Thyroid gland (tissue), 4 donors: ENCODE results near the gene DUSP22. TPM values are rescaled to one million over a fixed set of nuclear protein-coding genes. Genes with fewer than 3 reads are reported as not detected.
"Not testable (repeated sequence)": the region's sequence is repeated elsewhere in the genome, so short reads cannot be mapped to it uniquely, and the experiment has no call there.

ENCODE experiments used
- DNase-seq, 2 donors: peaks; one replicate each; pipeline ENCODE4 v3.0.0-alpha.2; 2019
- H3K27ac ChIP-seq, 3 donors: fragments of 200-600 bp; sonication (generic); 1 replicate in 2 of 3; 2 replicates in 1 of 3; pipeline ENCODE4 v1.5.1; 2016 to 2019; ENCODE audit warnings: mild to moderate bottlenecking in 1 of 3, moderate library complexity in 1 of 3
- H3K27me3 ChIP-seq: fragments of 200-600 bp; sonication (generic); one replicate; pipeline ENCODE4 v1.5.1; 2019
- H3K36me3 ChIP-seq, 2 donors: fragments of 200-600 bp; sonication (generic); one replicate each; pipeline ENCODE4 v1.5.1; 2016 to 2019
- H3K4me1 ChIP-seq, 2 donors: fragments of 200-600 bp; sonication (generic); one replicate each; pipeline ENCODE4 v1.5.1; 2017 to 2019
- H3K4me3 ChIP-seq, 3 donors: fragments of 200-600 bp; sonication (generic); replicated peaks in 1 of 3; 1 replicate in 2 of 3; 2 replicates in 1 of 3; pipeline ENCODE4 v1.5.1; 2016; ENCODE audit warnings: mild to moderate bottlenecking in 1 of 3
- H3K9me3 ChIP-seq: fragments of 200-600 bp; sonication (generic); one replicate; pipeline ENCODE4 v1.5.1; 2017
- CTCF ChIP-seq, 6 experiments: fragments of 200-600 bp in 3 of 6; fragments of 450-650 bp in 3 of 6; sonication (generic) in 3 of 6; IDR thresholded peaks; one replicate each; pipeline ENCODE4 v1.5.1; 2016 to 2019; ENCODE audit warnings: antibody characterized with exemption in 6 of 6, mild to moderate bottlenecking in 2 of 6, inconsistent platforms in 1 of 6, moderate library complexity in 1 of 6
- POLR2A ChIP-seq, 2 donors: fragments of 450-650 bp; IDR thresholded peaks; one replicate each; pipeline ENCODE4 v1.6.1; 2017; ENCODE audit warnings: antibody characterized with exemption in 2 of 2, mild to moderate bottlenecking in 2 of 2, moderate library complexity in 1 of 2
- WGBS, 2 donors: methylation state at CpG; one replicate each; pipeline ENCODE4 v1.1.5; 2017; 5-methylcytosine and 5-hydroxymethylcytosine counted together
- intact Hi-C: fragments of 100-400 bp; cut with DNase I; formaldehyde crosslinking; loops from one replicate; pipeline ENCODE4 v1.15.1; 2023
- total RNA-seq, 4 donors: library from RNA; depleted of rRNA; stranded (reverse); fragments of >200 nt; gene quantifications; one replicate each; pipeline ENCODE4 v1.2.3, GENCODE V29; 2016

DUSP22 gene
- total RNA-seq, 4 donors from 2014 or later = 40.4 to 68.8 (median 59.4) TPM

- TF ChIP-seq CTCF (IDR thresholded peaks at IDR 0.05) (no peak), POLR2A (IDR thresholded peaks at IDR 0.05) (no peak)
- Histone ChIP-seq H3K27me3 (peaks cover 4% of the 10 kb centered on the region), H3K4me3 (no peak overlapping the region), H3K9me3 (no peaks in the 10 kb centered on the region), H3K27ac (no peak overlapping the region), H3K36me3 (no peaks in the 10 kb centered on the region), H3K4me1 (no peaks in the 10 kb centered on the region)
- intact Hi-C loops = no loop called here
- no peak for DNase-seq
- 91% methylated on average over 14 of the region's 14 CpGs for WGBS, 2 donors
Measured at GRCh38 chr6:282867-283416, 9.3 kb upstream of the DUSP22 start.

- no peaks in the 10 kb centered on the region for H3K9me3 ChIP-seq
- no peak for DNase-seq
- H3K27me3 ChIP-seq = peaks cover 4% of the 10 kb centered on the region
- intact Hi-C loops = no loop called here
- H3K4me3 ChIP-seq = no peak overlapping the region
- no peaks in the 10 kb centered on the region for H3K4me1 ChIP-seq
- no peak for TF ChIP-seq CTCF (IDR thresholded peaks at IDR 0.05)
- WGBS, 2 donors = 80% methylated on average over 4 of the region's 4 CpGs
- H3K27ac ChIP-seq = no peak overlapping the region
- H3K36me3 ChIP-seq = no peaks in the 10 kb centered on the region
Measured at GRCh38 chr6:284486-284885, 7.8 kb upstream of the DUSP22 start.

GRCh38 chr6:285030-285771 lies 7.1 kb upstream of the DUSP22 start:
- Histone ChIP-seq H3K27ac (no peak overlapping the region), H3K36me3 (no peaks in the 10 kb centered on the region), H3K4me3 (no peak overlapping the region), H3K27me3 (peaks cover 4% of the 10 kb centered on the region), H3K4me1 (no peaks in the 10 kb centered on the region), H3K9me3 (no peaks in the 10 kb centered on the region)
- intact Hi-C loops = no loop called here
- DNase-seq = no peak
- 86 to 89% methylated on average over 6 of the region's 6 CpGs for WGBS, 2 donors
- TF ChIP-seq CTCF (IDR thresholded peaks at IDR 0.05) (no peak), POLR2A (IDR thresholded peaks at IDR 0.05) (no peak)

- 70 to 71% methylated on average over 5 of the region's 5 CpGs for WGBS, 2 donors
- intact Hi-C loops, H3K9me3 ChIP-seq, DNase-seq, H3K27me3 ChIP-seq, H3K4me3 ChIP-seq, H3K36me3 ChIP-seq, H3K4me1 ChIP-seq, H3K27ac ChIP-seq: not testable (repeated sequence)
Measured at GRCh38 chr6:285902-286301, 6.4 kb upstream of the DUSP22 start.

- DNase-seq = no peak
- TF ChIP-seq CTCF (IDR thresholded peaks at IDR 0.05) (no peak), POLR2A (IDR thresholded peaks at IDR 0.05) (no peak)
- H3K36me3 ChIP-seq = no peaks in the 10 kb centered on the region
- peaks cover 4% of the 10 kb centered on the region for H3K27me3 ChIP-seq
- H3K9me3 ChIP-seq = no peaks in the 10 kb centered on the region
- no peak overlapping the region for H3K4me3 ChIP-seq
- 63 to 67% methylated on average over 10 of the region's 10 CpGs for WGBS, 2 donors
- peaks cover 6 to 7% of the 10 kb centered on the region in 2 donors for H3K4me1 ChIP-seq
- intact Hi-C loops = no loop called here
- no peak overlapping the region for H3K27ac ChIP-seq
Measured at GRCh38 chr6:286681-287488, 5.4 kb upstream of the DUSP22 start.
